M059J (cell line): ENCODE results near the gene E2F3. TPM values are rescaled to one million over a fixed set of nuclear protein-coding genes. Genes with fewer than 3 reads are reported as not detected.

ENCODE experiments used
- DNase-seq: peaks from one replicate; pipeline ENCODE4 v3.0.0-alpha.2; 2012; ENCODE audit warnings: low read depth
- total RNA-seq: library from RNA; depleted of rRNA; stranded (reverse); fragments of >200 nt; shearing (Covaris generic); gene quantifications from 2 replicates; pipeline ENCODE4 v1.2.3, GENCODE V29; 2014; rRNA removed

The E2F3 gene
- total RNA-seq, 1 experiment from 2014 or later = 15.8 TPM

- DNase-seq = no peak
Observed at GRCh38 chr6:20533746-20534294, 132.1 kb downstream of the E2F3 start.

DNA sequence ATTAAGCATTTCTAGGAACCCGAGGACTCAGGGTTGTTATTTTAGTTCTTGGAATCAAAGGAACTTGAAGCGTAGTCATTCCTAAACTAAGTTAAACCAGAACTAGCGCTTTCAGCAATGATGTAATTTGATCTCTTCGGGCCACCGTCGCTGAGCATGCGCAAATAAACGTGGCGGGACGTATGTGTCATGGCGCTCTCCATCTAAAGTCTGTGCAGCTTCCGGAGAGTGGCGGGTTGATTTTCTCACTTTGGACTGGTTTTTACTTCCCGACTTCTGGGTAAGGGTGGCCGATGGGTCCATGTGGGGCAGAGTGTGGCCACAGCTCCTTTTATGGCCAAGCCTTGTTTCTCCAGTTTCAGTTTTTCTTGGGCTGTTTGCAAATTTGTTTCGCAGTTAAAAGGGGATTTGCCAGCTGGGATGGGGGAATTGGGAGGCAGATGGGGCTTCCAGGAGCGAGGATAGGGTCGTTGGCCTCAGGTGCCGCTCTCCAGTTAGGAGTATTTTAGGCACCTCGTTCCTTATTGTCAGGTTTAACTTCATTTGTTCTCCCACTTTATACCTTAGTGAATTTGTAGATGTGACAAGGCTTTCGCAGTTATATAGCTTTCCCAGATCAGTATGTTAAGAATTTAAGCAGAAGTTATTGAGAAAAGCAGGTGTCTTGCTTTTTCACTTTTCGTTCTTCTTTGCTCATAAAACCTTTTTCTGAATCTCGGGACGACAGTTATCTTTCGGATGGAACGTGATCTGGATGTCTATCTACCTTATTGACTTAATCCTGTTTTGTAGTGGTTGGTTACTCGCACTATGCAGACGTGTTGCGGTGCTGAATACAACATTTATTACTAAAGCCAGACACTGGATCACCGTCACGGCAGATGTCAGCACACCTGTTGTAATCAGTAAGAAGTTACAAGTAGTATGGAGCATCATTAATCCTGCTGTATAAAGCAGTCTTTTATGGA is 132.9 kb downstream of the E2F3 start, which contains the start of gene CDKAL1:
Gene CDKAL1, plus strand, starts transcription at position 163 of the 968 bp plus-strand sequence. CDS start 11,894 bp downstream, outside the sequence.
- peak; percentile 95 for DNase-seq

DNA sequence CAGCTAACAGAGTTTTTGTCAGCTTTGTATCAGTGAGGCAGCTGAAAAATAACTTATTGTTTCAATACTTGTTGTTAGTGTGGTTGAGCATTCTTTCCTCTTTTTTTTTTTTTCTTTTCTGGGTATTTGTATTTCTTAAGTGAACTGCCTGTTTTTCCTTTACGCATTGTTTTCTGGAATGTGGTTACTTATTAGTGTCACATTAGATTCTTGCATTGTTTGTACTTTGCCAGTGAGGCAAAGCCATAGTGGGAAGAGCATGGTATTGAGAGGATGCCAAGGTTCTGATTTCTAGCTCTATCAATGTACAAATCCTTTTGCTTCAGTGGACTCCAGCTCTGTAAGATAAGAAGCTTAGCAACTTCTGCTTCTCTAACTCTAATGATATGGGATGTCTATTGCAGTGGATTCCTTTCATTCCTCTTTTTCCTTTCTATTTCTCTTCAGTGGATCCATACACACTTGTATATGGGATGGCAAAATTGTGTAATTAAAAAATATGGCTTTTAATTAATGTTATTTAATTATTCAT is 136.5 kb downstream of the E2F3 start:
- no peak for DNase-seq

- no peak for DNase-seq
Observed at GRCh38 chr6:20538907-20539306, 137.2 kb downstream of the E2F3 start.

- DNase-seq = no peak
Observed at GRCh38 chr6:20539387-20539786, 137.7 kb downstream of the E2F3 start.

DNA sequence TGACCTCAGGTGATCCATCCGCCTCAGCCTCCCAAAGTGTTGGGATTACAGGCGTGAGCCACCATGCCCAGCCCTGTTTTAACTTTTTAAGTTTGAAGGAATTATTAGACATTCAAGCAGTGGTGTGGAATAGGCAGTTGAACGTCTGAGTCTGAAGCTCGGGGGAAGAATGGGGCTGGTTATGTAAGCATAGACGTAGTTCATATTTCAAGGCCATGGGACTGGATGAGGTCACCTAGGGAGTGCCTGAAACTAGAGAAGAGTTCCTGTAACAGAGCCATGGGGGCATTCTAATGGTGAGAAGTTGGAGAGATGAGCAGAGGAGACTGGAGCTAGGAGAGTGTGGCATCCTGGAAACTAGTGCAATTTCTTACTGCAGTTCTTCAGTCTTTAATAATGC is 139.0 kb downstream of the E2F3 start:
- peak; percentile 42 for DNase-seq

- no peak for DNase-seq
Observed at GRCh38 chr6:20541382-20541781, 139.7 kb downstream of the E2F3 start.

- DNase-seq = peak; percentile 83
Observed at GRCh38 chr6:20542927-20543602, 141.4 kb downstream of the E2F3 start.

Other genes starting within 250 kb of the E2F3 start
- gene MBOAT1, start 189.4 kb upstream of the E2F3 start, total RNA-seq = 26.4 and 32.3 TPM in 2 replicates
- gene CDKAL1, start 132.6 kb downstream of the E2F3 start, total RNA-seq = 25.7 and 36.4 TPM in 2 replicates